Islet precursor cell (in vitro differentiated cells): ENCODE results near the gene SLC2A4.

ENCODE experiments used
- DNase-seq: peaks from one replicate; pipeline ENCODE4 v3.0.0-alpha.2; 2018

The SLC2A4 gene

DNA sequence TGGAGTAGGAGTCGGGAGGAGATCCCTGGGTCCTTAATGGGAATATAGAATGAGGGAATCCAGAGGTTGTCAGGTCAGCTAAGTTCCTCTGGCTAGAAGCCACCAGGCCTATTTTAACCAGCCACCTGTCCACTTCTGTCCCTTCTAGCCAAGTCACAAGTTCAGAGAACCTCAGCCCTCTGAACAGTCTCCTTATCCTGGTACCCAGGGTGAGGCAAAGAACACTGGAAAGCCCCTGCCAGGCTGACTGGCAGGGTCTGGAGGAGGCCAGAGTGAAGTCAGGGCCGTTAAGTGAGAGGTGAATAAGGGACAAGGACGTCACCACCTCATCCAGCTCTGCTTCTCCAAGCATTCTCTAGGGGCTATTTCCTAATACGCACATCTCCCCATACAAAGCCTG is 32.7 kb upstream of the SLC2A4 start:
- no peak for DNase-seq

DNA sequence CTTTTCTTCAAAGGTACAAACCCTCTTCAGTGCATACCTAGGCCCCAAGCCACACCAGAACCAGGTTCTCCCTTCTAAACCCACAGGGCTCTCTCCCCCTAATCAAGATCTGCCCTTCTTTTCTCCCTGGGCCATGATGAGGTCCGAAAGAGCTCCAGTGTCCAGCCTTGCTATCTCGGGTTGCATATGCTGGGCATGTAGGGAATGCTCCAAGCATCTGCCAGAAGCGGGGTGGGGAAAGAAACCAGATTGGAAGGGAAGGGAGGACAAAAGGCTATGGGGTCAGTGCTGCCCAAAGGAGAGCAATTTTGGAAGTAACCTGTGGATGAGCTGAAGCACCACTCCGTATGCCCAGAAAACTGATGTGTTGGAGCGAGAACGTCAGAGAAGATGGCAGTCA is 32.3 kb upstream of the SLC2A4 start:
- DNase-seq, result no peak

DNA sequence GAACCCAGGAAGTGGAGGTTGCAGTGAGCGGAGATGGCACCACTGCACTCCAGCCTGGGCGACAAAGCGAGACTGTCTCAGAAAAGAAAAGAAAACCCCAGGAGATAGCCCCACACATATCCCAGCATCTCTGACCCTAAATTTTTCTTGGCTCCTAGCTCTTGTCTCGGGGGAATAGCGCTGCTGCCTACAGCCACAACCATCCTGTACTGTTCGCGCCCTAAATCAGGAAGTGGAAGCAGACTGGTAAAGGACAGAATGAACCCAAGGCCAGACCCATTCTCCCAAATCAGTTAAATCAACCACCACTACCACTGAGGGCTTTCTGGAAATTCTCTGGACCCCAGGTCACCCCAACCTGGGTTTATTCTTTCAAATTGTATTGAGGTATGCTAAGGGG is 31.7 kb upstream of the SLC2A4 start:
- no peak for DNase-seq

DNA sequence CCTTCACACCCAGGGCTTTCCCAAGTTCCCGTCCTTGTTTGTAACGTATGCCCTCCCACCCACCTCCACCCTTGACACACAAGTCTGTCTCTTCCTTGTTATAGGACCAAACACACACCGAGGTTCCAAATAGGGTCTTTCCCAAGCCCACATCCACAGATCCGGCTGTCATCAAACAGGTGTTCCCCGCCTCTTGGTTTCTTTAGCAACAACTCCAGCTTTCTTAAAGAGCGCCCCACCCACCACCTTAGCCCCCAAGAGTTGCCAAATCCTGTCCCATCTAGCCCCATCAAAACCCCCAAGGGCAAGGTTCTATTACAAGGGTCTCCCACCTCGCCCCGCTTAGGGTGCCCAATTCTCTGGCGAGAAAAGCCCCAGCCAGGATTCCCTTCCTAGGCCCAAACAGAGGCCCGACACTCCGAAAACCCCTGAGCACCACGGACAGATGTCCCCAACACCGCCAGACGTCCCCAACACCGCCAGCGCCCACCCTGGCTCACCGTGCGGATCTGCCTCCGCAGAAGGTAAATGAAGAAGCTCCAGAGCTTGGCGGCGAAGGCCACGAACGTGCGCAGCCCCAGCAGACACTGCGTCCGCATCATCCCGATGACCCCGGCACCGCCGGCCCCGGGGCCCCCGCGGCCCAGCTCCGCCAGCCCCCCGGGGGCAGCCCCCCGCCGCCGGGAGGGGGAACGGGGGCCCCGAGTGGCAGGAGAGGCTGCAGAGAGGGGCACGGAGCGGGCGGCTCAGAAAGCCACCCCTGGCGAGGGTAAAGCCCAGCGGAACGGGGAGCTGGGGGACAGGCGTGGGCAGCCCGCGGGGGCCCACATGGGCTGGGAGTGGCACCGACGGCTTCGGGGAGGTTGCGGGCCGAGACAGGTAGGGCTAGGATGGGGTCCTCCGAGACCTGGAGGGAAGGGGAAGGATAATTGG is 30.6 kb upstream of the SLC2A4 start:
- peak; percentile 54 for DNase-seq

DNA sequence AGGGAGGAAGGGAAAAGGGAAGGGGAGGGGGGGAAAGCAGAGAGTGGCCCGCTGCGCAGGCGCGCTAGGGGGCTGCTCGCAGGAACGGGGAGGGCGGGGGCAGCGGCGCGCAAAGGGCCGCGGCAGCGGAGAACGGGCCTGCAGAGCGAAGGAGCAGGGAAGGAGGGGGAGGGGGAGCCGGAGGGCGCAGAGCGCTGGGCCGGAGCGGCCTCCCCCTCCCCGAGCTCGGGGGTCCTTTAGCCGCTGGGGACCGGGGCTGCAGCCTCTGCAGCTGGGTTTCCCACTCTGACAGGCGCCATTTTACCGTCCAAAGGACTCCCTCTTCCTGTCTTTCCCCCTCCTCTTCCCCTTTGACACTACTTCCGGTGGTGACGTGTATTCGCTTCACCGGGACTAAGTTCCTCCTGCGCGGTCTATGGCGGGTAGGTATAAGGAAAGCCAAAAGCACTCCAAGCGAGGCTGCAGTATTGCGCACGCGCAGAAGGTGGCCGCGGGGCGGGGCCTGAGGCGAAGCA is 29.8 kb upstream of the SLC2A4 start, which contains the start of gene CTDNEP1:
TSS of gene CTDNEP1 (minus strand) at position 74 of the 515 bp plus-strand sequence. CDS start 438 bp downstream, outside the sequence.
- DNase-seq, result peak; percentile 100

DNA sequence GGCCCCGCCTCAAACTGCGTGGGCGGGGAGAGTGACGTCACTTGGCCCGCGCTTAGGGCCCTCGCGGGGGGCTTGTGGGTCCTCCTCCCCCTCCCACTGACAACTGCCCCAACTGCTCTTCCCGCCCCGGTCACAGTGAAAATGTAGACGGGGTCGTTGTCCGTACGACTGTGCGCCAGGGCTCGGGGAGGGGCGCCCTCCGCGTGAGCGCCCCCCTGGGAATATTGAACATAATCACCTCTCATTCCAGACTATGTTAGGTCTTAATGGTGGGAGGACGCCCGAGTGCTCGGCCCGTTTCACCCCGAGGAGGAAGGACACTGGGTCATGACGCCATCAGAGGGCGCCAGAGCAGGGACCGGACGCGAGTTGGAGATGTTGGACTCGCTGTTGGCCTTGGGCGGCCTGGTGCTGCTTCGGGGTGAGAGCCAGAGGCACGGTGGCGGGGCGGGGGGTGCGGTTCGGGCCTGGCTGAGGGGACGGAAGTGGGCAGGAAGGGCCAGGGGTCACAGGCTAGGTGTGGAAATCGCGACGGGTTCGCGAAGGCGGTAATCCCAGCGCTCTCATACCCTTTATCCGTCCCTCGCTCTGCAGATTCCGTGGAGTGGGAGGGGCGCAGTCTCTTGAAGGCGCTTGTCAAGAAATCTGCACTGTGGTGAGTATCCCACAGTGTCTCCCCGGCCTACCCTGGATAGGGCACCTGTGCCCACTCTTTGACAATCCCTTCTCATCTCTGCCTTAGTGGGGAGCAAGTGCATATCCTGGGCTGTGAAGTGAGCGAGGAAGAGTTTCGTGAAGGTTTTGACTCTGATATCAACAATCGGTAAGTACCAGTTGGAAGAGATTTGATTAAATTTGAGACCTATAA is 29.1 kb upstream of the SLC2A4 start, which contains the start of gene ELP5:
TSS of gene ELP5 (plus strand) at position 40 of the 868 bp plus-strand sequence. CDS start at position 376, 336 bp downstream.
- DNase-seq, result peak; percentile 98

DNA sequence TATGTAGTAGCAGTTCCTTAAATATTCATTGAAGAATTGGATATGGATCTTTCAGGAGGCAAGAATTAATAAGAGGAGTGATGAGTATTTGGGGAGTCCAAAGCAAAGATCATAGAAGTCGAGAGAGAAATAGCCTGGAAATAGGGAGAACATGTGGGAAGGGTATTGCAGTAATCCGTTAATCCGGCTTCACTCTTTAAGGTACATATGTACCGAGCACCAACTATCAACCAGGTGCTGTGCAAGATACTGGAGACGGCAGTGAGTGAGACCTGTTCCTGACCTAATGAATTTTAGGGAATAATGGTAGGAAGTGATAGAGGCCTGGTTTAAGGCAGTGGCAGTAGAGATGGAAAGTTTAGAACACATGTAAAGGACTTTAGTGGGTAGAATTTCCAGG is 28.4 kb upstream of the SLC2A4 start:
- no peak for DNase-seq

DNA sequence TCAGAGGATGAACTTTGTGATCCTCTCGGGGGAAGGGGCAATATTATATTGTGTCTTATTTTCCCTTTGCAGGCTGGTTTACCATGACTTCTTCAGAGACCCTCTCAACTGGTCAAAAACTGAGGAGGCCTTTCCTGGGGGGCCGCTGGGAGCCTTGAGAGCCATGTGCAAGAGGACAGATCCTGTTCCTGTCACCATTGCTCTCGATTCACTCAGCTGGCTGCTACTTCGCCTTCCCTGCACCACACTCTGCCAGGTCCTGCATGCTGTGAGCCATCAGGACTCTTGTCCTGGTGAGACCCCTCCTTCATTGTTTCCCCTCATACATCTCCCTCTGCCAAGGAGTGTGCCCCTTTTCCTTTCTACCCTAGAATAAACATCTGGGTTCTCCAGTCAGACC is 27.0 kb upstream of the SLC2A4 start:
- DNase-seq, result no peak

DNA sequence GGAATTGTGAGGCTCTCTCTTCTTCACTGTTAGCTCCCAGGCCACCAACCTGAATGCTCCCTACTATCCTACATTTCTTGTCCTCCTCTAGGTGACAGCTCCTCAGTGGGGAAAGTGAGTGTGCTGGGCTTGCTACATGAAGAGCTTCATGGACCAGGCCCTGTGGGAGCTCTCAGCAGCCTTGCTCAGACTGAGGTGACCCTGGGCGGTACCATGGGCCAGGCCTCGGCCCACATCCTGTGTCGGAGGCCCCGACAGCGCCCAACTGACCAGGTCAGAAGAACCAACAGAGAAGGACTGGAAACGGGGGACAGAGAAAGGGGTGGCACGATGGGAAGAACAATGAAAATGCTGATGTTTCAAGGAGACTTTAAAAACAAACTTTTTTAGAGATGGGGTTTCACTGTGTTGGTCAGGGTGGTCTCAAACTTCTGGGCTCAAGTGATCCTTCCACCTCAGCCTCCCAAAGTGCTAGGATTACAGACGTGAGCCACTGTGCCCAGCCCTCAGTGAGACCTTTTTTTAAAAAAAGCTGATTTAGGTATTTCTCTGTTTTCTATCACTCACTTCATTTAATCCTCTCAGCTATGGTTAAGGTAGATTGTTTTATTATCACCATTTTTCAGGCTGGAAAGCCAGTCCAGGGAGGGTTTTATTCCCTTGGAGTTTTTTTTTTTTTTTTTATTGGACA is 24.6 kb upstream of the SLC2A4 start:
- no peak for DNase-seq

DNA sequence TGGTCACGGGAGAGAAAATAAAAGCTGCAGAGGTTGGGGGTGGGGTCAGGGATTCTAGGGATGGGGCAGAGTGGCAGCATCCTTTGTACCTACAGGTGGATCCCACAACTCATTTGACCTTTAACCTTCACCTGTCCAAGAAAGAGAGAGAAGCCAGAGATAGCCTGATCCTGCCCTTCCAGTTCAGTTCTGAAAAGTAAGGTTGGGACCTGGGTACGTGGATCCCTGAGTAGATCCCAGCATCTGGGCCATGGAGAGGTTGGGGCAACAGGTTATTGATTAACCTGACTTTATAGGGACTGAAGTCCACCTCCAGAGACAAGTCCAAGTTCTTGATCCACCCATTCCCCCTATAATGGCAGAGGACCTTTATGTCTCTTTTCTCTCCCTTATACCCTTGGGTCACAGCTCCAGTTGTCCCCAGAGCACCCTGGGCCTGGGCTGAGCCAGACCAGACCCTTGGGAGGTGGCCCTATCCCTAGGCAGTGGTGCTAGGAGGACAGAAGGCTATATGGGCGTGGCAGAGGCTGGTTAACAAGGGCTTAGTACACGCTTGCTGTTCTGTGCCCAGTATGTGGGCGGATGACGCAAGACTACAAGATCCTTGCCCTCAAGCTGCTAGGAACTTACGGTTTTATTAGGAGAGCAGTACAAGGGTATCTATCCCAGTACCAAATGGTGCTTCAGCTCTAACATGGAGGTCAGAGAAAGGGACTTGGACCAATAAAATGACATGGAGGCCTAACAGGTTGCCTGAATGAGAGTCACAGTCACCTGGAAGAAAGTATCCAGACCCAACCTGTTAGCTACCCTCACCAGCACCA is 22.6 kb upstream of the SLC2A4 start:
- no peak for DNase-seq

DNA sequence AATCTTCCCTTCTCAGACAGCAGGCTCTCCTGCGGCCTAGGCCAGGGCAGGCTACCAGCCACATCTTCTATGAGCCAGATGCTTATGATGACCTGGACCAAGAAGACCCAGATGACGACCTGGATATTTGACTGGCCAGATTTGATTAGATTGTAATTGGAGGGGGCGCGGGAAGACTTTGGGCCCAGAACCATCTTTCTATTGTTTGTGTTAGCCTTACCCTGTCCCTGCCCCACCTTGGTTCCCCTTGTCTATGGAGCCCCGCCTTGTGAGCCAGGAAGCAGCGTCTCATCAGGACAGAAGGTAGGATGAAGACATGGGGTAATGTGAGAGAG is 22.0 kb upstream of the SLC2A4 start:
- no peak for DNase-seq

DNA sequence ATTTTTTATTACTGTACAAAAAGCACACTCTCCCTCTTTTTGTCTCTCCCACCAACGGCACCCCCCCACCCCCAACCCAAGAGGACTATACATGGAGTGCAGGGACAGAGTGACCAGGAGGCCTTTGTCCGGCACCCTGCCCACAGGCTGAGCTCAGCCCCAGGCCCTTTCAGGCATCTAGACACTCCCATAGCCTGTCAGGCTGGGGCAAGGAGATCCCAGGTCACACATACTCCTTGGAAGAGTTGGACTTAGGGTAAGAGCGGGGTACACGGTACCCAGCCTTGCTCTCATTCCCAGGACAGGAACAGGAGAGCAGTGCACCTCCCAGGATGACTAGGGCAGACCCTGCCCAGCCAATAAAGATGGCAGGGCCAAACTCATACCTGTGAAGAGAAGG is 21.4 kb upstream of the SLC2A4 start:
- no peak for DNase-seq

DNA sequence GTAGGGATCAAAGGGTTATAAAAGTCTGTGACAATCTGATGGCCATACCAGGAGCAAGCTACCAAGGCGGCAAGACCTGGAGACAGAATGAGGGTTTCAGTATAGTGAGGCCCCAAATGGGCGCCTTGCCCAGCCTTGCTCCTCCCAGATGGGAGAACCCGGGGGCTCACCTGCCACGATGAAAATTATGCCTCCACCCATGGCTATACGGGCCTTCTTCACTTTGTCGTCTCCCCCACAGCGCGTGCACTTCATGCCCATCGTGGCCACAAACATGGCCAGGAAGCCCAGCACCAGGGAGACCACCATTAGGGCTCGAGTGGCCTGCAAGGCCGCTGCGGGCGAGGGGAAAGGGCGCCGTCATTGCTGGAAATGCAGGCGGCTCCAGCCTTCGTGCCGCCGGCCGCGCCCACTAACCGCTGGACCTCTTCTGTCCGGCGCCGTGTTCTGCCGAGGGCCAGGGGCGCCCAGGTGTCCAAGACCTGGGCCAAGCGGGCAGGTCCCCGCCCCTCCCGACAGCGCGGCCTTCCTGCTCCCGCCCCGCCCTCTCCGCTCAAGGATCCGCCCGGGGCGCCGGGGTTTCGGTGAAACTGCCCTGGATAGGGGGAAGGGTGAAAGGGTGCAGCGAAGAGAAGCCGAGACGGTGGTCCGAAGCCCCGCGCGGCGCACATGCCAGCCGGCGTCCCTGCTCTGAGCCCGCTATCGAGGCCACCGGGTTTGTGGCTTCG is 20.7 kb upstream of the SLC2A4 start:
- DNase-seq, result peak; percentile 93

DNA sequence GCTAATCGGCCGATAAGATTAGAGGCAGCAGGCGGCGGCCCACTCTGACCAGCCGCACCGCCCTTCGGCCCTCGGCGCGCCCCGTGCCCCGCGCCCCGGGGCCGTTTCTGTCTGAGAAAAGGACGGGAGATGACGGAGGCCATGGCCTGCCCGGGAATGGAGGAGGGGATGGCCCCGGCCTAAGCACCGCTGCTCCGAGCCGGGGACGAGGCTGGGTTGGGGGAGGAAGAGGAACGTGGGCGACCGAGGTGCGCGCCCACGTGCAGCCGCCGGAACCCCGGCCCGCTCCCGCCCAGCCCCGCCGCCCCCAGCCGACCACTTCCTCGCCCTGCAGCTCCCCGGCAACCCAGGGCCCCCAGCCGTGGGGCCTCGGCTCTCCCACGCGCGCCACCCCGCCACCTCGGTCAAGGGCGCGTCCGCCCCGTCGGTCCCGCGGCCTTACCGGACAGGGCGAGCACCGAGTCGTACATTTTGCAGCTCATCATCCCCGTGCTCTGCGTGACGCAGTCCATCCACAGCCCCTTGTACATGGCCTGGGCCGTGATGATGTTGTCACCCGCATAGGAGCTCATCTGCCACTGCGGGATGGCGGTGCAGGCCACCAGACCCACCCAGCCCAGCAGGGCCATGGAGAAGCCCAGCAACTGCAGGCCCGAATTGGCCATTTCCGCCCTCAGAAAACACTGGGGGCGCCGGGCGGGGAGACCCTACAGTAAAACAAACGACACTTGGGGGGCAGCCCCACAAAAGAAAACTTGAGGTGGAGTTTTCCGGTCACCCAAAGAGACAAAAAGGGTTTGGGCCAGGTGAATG is 19.9 kb upstream of the SLC2A4 start:
- peak; percentile 71 for DNase-seq

DNA sequence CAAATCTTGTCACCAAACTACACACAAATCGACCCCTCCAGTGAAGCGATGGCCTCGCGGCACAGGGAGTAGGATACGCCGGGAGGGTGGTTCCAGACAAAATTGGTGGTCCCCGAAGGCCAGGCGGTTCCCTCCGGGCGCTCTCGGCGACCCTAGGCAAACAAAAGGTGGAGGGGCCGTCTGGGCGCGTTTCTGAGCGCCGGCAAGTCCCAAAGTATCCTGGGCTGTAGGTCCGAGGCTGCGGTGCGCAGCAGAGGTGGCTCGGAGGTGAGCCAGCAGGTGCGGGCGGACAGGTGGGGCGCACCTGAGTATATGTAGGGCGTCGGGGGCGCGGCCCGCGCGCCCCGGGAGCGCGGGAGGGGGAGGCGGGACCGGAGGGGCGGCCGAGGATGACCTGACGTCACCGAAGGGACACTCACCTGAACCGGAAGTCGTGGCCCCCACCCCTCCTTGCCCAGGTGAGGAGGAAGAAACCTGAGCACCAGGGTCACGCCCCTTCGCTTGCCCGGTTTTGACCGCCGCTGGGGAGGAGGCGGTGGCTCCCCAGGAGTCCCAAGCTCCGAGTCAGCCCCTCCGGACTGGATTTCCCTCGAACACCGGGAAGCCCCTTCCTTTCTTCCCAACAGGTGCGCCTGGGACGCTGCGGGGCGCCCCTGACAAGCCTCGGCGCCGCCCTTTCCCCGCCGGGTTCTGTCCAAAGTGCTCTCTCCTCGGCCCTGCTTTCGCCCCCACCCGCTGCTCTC is 19.2 kb upstream of the SLC2A4 start, which contains the start of gene CLDN7:
TSS of gene CLDN7 (minus strand) at position 287 of the 743 bp plus-strand sequence. CDS start 435 bp downstream, outside the sequence.
- peak; percentile 92 for DNase-seq

DNA sequence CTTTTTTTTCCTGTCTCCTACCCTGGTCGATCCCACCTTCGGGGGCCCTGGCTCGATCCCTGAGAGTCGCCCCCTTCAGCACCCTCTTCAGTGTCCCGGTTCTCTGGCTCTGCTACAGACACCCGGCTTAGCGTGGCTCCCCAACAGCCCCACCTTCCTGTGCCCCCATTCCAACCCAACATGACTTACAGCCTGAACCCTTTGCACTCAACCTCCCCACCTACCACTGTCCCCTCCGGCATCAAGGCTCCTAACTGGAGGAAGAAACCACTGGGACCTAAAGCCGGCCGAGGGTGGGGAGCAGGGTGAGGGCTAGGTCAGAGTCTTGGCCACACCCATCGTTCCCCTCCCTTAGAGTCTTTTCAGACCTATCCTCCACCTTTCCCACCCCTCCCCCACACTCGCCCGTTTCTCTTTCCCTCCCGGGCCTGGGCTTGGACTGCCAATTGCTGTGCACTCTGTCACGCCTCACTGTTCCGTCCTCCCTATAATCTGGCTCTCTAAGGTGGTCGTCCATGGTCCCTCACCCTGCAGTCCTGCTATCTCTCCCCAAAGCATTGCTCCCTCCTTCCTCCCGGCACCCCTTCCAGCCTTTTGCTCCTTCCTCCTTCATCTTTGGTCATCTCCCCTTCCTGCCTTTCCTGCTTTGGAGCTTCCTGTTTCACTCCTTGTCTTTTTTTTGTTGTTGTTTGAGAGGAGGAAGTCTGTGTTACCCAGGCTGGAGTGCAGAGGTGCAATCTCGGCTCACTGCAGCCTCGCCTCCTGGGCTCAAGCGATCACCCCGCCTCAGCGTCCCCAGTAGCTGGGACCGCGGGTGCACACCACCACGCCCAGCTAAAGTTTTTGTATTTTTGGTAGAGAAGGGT is 18.4 kb upstream of the SLC2A4 start:
- DNase-seq, result peak; percentile 92

DNA sequence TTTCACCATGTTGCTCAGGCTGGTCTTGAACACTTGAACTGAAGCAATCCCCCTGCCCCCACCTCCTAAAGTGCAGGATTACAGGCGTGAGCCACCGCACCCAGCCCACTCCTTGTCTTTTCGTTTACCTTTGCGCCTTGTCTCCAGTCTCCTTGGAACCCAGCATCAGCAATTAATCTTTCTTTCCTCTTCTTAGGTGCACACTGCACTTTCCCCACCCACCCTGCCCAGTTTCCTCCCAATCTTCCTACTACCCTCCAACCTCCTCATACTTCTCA is 17.8 kb upstream of the SLC2A4 start:
- no peak for DNase-seq

DNA sequence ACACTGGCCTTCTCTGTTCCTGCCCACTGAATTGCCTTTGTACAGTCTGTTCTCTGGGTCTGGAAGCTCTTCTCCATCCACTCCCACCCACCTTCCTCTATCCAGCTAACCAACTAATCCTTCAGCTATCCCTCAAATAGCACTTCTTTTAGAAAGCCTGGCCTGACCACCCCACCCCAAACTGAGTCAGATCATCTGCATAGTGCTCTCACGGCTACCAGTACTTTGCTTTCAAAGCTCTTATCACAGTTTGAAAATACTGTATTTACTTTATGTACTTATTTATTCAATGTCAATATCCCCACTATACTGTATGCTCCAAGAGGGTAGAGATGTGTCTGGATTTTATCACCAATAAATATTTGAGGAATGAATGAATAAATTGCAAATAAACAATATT is 14.7 kb upstream of the SLC2A4 start:
- no peak for DNase-seq

DNA sequence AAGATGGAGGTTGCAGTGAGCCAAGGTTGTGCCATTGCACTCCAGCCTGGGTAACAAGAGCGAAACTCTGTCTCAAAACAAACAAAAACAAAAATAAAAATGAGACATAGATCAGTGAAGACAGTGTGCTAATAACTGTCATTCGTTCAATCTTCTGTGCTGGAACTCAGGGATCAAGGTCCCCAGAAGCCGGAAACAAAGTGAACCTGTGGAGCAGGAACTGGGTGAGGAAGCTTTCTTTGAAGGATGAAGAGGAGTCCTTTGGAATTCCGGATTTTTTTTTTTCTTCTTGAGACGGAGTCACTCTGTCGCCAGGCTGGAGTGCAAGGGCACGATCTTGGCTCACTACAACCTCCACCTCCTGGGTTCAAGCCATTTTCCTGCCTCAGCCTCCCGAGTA is 2.1 kb upstream of the SLC2A4 start:
- no peak for DNase-seq
